ENCODE results near the gene TCF21. TPM values are rescaled to one million over a fixed set of nuclear protein-coding genes. Genes with fewer than 3 reads are reported as not detected.

Gene TCF21
- total and polyA plus RNA-seq, 2 of the 4 experiments (the other 2 are of a cell fraction): 6.6 to 10.0 TPM

GRCh38 chr6:133919362-133919761, 30.4 kb downstream of the TCF21 start:
- H3K36me3 ChIP-seq (ENCODE audit: control insufficient read depth, insufficient read depth, low read length): no peaks in the 10 kb centered on the region
- 91% methylated on average over 3 of the region's 5 CpGs; no CpG with 5 or more reads in 1 of the 2 experiments for WGBS, 2 experiments (ENCODE audit: extremely low coverage in 2 of 2, insufficient read length in 1 of 2)
- H4K20me1 ChIP-seq (ENCODE audit: insufficient read depth, low read length): no peaks in the 10 kb centered on the region
- peaks cover 6% of the 10 kb centered on the region; the same call in 1 of the 2 replicates for H3K4me1 ChIP-seq (ENCODE audit: control insufficient read depth, insufficient read depth, low read length)
- H2AFZ ChIP-seq (replicated peaks; ENCODE audit: low read length, poor library complexity): no peak overlapping the region
- CTCF ChIA-PET: interaction anchor here (1.6 kb wide), 1 partner anchor 177 kb away, joined by 7 read pairs; no protein-coding TSS in a partner anchor
- no peaks in the 10 kb centered on the region for H3K9me3 ChIP-seq (ENCODE audit: control insufficient read depth, insufficient read depth, low read length)
- H3K23ac ChIP-seq (ENCODE audit: low read depth, low read length): no peak overlapping the region; the same call in 1 of the 2 replicates
- no peak overlapping the region for H3K4me3 ChIP-seq (ENCODE audit: insufficient read depth, low read depth, low read length)
- no peak overlapping the region for H3K27ac ChIP-seq (ENCODE audit: insufficient read depth, low read length)
- no peak overlapping the region for H2BK20ac ChIP-seq (ENCODE audit: low read depth, low read length)
- no peak overlapping the region for H3K9ac ChIP-seq (ENCODE audit: low read depth, low read length)
- no peaks in the 10 kb centered on the region for H3K27me3 ChIP-seq (ENCODE audit: control insufficient read depth, insufficient read depth, low read length)
- H2BK5ac ChIP-seq (ENCODE audit: low read depth, low read length, poor library complexity, severe bottlenecking): no peak overlapping the region
- no peak overlapping the region for H2BK15ac ChIP-seq (ENCODE audit: low read depth, low read length)
- H3K56ac ChIP-seq (ENCODE audit: extremely low read depth, insufficient read depth, low read length): no peak overlapping the region
- no peaks in the 10 kb centered on the region for H3K79me1 ChIP-seq (ENCODE audit: low read depth in 1 of 2, low read length in 2 of 2)
- in situ Hi-C loops (cut with MboI; ENCODE audit: low sequenced_read_pairs) (loop anchor here (5.0 to 25.0 kb wide), 4 partner anchors 352 to 1095 kb away; no protein-coding TSS in a partner anchor), intact Hi-C loops (cut with micrococcal nuclease) (loop anchor here (5.0 to 10.0 kb wide), 2 partner anchors 677 to 735 kb away; partner anchors contain the start of gene EYA4), dilution Hi-C loops (cut with HindIII; ENCODE audit: low sequenced_read_pairs, unreplicated experiment) (no loop called here)
- TF ChIP-seq RAD21 (IDR thresholded peaks at IDR 0.05; ENCODE audit: low read length) (no peak), SMC3 (IDR thresholded peaks at IDR 0.05; ENCODE audit: low read depth, low read length) (no peak), USF2 (IDR thresholded peaks at IDR 0.05; ENCODE audit: low read depth, low read length) (no peak), BHLHE40 (IDR thresholded peaks at IDR 0.05; ENCODE audit: low read depth, low read length) (no peak), MAFK (IDR thresholded peaks at IDR 0.05; ENCODE audit: low read depth, low read length) (no peak)
- H3K18ac ChIP-seq (ENCODE audit: low read depth, low read length): no peak overlapping the region
- no TSS peak for BruUV-seq (replicated peaks)
- no peak overlapping the region for H2BK120ac ChIP-seq (ENCODE audit: low read depth, low read length)
- ATAC-seq (ENCODE audit: low read depth): no peak
- no peak overlapping the region for H3K4me2 ChIP-seq (ENCODE audit: low read depth, low read length)
- H2AK5ac ChIP-seq (ENCODE audit: low read depth, low read length): no peak overlapping the region
- no peak overlapping the region for H4K8ac ChIP-seq (ENCODE audit: low read depth in 2 of 2, low read length in 2 of 2)
- no peak overlapping the region for H3K14ac ChIP-seq (replicated peaks; ENCODE audit: low read depth, low read length)
- DNase-seq: no peak
- no peak overlapping the region for H2AK9ac ChIP-seq (replicated peaks; ENCODE audit: low read depth, low read length, poor library complexity)
- peak overlapping the region; percentile 9; the same call in 1 of the 2 replicates for H4K91ac ChIP-seq (ENCODE audit: insufficient read depth, low read depth, low read length)
- POLR2A ChIA-PET (ENCODE audit: unreplicated experiment): interaction anchor here (0.6 kb wide), 1 partner anchor 619 kb away, joined by 3 read pairs; no protein-coding TSS in a partner anchor
- H3K4ac ChIP-seq (ENCODE audit: low read depth, low read length): no peak overlapping the region
- no peak overlapping the region for H4K5ac ChIP-seq (ENCODE audit: low read depth, low read length)
- no peaks in the 10 kb centered on the region for H3K9me1 ChIP-seq (ENCODE audit: insufficient read depth, low read length)

Measured in IMR-90 (cell line).